Measurements from ENCODE around the gene MYRIP.

MYRIP gene

GRCh38 chr3:40232626-40233025 is 423.2 kb downstream of the MYRIP start:
- no peak for DNase-seq (ENCODE audit: low read depth in 2 of 2)

GRCh38 chr3:40237159-40237558 is 427.8 kb downstream of the MYRIP start:
- DNase-seq (ENCODE audit: low read depth in 2 of 2), result no peak

- no peak for DNase-seq (ENCODE audit: low read depth in 2 of 2)
These were observed 428.6 kb downstream of the MYRIP start for GRCh38 chr3:40237889-40238571.

GRCh38 chr3:40240921-40241320 is 431.5 kb downstream of the MYRIP start:
- no peak for DNase-seq (ENCODE audit: low read depth in 2 of 2)

GRCh38 chr3:40242216-40242615 is 432.8 kb downstream of the MYRIP start:
- no peak for DNase-seq (ENCODE audit: low read depth in 2 of 2)

GRCh38 chr3:40242638-40243037 is 433.2 kb downstream of the MYRIP start:
- no peak for DNase-seq (ENCODE audit: low read depth in 2 of 2)

- DNase-seq (ENCODE audit: low read depth in 2 of 2), result no peak
These were observed 433.6 kb downstream of the MYRIP start for GRCh38 chr3:40243056-40243455.

GRCh38 chr3:40247714-40248454 is 438.5 kb downstream of the MYRIP start:
- no peak for DNase-seq (ENCODE audit: low read depth in 2 of 2)

- DNase-seq (ENCODE audit: low read depth in 2 of 2), result no peak
These were observed 439.2 kb downstream of the MYRIP start for GRCh38 chr3:40248591-40248990.

- no peak for DNase-seq (ENCODE audit: low read depth in 2 of 2)
These were observed 439.8 kb downstream of the MYRIP start for GRCh38 chr3:40249168-40249567.

- no peak for DNase-seq (ENCODE audit: low read depth in 2 of 2)
These were observed 445.1 kb downstream of the MYRIP start for GRCh38 chr3:40254491-40254890.

GRCh38 chr3:40254891-40255290 is 445.5 kb downstream of the MYRIP start:
- DNase-seq (ENCODE audit: low read depth in 2 of 2), result no peak

GRCh38 chr3:40255532-40255931 is 446.1 kb downstream of the MYRIP start:
- no peak for DNase-seq (ENCODE audit: low read depth in 2 of 2)

- no peak for DNase-seq (ENCODE audit: low read depth in 2 of 2)
These were observed 448.7 kb downstream of the MYRIP start for GRCh38 chr3:40258064-40258463.

- no peak for DNase-seq (ENCODE audit: low read depth in 2 of 2)
These were observed 449.1 kb downstream of the MYRIP start for GRCh38 chr3:40258555-40258954.

- no peak for DNase-seq (ENCODE audit: low read depth in 2 of 2)
These were observed 452.9 kb downstream of the MYRIP start for GRCh38 chr3:40262331-40262730.

GRCh38 chr3:40264451-40264850 is 455.0 kb downstream of the MYRIP start:
- no peak for DNase-seq (ENCODE audit: low read depth in 2 of 2)

GRCh38 chr3:40265181-40265580 is 455.8 kb downstream of the MYRIP start:
- DNase-seq (ENCODE audit: low read depth in 2 of 2), result no peak

GRCh38 chr3:40267937-40268724 is 458.7 kb downstream of the MYRIP start:
- no peak for DNase-seq (ENCODE audit: low read depth in 2 of 2)

GRCh38 chr3:40268802-40269524 is 459.6 kb downstream of the MYRIP start:
- no peak for DNase-seq (ENCODE audit: low read depth in 2 of 2)

- no peak for DNase-seq (ENCODE audit: low read depth in 2 of 2)
These were observed 469.4 kb downstream of the MYRIP start for GRCh38 chr3:40278791-40279190.

- no peak for DNase-seq (ENCODE audit: low read depth in 2 of 2)
These were observed 472.6 kb downstream of the MYRIP start for GRCh38 chr3:40281995-40282394.
